ENCODE measurements around the gene CACNA1C.
"Not testable (repeated sequence)": the region's sequence is repeated elsewhere in the genome, so short reads cannot be mapped to it uniquely, and the experiment has no call there.

CACNA1C gene

DNA sequence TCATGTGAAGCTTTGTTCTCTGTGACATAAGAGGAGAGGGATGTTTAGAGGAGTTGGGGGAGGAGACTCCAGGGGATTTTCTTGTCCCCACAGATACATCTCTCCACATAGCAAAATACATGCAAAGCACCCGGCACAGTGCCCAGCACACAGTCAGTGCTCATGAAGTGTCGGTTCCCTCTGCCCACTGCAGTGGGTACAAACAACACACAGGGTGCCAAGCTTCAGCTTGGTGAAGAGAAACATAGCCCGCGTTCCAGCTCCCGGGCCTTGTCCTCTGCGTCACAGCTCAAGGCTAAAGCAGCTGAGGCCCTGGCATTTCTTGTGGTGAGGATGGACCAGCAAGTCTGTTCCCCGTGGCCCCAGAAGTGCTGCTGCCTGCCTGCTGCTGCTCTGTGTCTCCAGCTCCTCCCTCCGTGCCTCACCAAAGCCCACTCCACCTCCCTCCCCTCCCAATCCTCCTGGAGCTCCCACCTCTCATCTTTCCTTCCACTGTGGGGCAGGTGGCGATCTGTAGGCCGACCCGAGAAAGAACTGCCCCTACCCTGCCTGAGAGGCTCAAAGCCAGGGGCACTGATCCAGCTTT is 685.0 kb downstream of the CACNA1C start:
- TF ChIP-seq, protein P1, sequence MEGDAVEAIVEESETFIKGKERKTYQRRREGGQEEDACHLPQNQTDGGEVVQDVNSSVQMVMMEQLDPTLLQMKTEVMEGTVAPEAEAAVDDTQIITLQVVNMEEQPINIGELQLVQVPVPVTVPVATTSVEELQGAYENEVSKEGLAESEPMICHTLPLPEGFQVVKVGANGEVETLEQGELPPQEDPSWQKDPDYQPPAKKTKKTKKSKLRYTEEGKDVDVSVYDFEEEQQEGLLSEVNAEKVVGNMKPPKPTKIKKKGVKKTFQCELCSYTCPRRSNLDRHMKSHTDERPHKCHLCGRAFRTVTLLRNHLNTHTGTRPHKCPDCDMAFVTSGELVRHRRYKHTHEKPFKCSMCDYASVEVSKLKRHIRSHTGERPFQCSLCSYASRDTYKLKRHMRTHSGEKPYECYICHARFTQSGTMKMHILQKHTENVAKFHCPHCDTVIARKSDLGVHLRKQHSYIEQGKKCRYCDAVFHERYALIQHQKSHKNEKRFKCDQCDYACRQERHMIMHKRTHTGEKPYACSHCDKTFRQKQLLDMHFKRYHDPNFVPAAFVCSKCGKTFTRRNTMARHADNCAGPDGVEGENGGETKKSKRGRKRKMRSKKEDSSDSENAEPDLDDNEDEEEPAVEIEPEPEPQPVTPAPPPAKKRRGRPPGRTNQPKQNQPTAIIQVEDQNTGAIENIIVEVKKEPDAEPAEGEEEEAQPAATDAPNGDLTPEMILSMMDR (IDR thresholded peaks at IDR 0.05; ENCODE audit: low read depth, low read length) = no peak
- H3K4me3 ChIP-seq (ENCODE audit: low read depth, low read length) = no peak overlapping the region

DNA sequence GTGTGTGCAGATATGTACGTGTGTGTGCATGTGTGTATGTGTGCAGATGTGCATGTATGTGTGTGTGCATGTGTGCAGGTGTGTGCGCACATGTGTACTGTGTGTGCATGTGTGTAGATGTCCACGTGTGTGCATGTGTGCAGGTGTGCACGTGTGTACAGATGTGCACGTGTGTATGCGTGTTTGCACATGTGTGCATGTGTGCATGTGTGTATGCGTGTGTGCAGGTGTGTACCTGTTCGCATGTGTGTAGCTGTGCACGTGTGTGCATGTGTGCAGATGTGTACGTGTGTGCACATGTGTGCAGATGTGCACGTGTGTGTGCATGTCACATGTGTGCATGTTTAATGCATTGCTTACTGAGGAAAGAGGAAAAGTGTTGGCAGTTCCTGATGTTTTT is 686.3 kb downstream of the CACNA1C start:
- TF ChIP-seq, protein P1 (IDR thresholded peaks at IDR 0.05; ENCODE audit: low read depth, low read length) = no peak
- H3K4me3 ChIP-seq (ENCODE audit: low read depth, low read length) = no peak overlapping the region

DNA sequence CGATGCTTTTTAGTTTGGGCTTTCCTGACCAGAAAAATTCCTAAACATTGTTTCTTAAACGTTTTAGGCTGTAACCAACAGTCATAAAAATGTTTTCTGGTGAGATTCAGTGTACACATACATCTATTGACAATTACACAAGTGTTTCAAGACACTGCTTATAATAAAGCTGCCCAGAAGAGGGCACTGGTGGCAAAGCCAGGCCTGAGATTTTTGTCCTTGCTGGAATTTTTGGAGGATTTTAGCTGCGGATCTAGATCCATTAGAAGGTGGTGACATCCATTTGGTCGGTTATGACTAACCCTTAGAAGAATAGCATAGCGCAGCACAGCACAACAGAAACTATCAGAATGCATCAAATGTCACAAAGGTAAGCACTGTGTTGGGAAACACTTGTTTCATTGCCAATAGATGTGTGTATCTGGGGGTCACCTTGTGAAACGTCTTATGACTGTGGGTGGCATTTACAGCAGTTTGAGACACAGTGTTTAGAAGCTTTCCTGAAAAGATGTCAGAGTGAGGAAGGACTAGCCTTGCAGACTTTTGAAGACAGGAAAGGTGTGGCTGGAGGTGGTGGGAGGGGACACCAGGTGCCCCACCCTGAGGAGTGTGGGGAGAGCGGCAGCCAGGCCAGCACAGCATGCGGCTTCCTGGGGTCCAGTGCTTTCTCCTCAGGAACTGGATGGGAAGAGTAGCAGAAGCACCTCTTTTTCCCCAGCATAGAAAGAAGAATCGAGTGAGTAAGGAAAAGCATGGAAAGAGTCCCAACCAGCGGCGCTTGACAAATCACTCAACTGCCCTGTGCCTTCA is 687.2 kb downstream of the CACNA1C start:
- TF ChIP-seq, protein P1 (IDR thresholded peaks at IDR 0.05; ENCODE audit: low read depth, low read length) = 0 out of 2 replicates have a peak, but pooled peaks have one; percentile 27
- no peak overlapping the region for H3K4me3 ChIP-seq (ENCODE audit: low read depth, low read length)

DNA sequence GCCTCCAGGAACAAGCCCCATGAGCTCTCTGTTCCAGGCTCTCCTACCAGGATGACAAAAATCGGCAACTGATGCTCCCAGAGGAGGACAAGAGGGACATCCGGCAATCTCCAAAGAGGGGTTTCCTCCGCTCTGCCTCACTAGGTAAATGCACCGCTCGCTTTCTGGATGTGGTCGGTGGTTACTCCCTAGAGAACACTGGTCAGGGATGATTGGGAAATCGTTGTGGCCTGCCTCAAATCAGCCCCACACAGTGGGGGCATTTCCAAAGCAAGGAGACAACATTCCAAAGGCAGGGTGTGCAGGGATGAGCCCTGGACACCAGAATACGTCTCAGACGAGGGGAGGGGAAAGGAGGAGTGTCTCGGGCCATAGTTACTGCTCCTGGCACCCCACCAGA is 689.2 kb downstream of the CACNA1C start:
- H3K4me3 ChIP-seq (ENCODE audit: low read depth, low read length) = not testable (repeated sequence)

DNA sequence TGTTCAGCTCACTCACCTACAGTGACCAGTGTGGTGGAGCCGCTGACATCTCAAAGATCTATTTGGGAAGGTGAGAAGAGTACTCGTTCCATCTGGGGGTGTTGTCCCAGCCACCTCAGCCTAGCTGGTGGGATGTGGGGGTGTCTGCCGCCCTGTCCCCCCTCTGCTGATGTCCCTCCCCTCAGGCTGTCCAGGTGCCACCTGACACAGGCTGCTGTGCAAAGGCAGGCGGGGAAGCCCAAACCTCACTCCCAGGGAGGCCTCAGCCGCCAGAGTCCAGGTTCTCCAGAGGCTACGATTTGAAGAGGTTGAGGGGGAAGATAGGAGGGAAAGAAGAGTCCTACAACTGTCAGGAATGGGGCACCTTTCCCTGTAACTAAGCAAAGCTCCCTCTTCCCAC is 690.7 kb downstream of the CACNA1C start:
- TF ChIP-seq, protein P1 (IDR thresholded peaks at IDR 0.05; ENCODE audit: low read depth, low read length) = no peak
- H3K4me3 ChIP-seq (ENCODE audit: low read depth, low read length) = no peak overlapping the region

DNA sequence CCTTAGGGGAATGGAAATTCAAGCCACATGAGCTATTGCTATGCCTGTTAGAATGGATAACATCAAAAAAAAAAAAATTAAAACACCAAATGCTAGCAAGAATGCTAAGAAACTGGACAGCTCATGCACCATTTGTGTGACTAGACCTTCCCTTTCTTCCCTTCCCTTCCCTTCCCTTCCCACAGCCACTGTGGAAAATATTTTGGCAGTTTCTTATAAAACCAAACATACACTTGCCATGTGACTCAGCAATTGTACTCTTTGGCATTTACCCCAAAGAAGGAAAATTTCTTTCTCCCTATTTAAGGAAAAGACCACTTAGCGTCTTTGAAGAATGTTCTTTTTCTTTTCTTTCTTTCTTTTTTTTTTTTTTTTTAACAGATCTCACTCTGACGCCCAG is 692.9 kb downstream of the CACNA1C start:
- TF ChIP-seq, protein P1 (IDR thresholded peaks at IDR 0.05; ENCODE audit: low read depth, low read length) = no peak

More for the DNA sequence above, 692.9 kb downstream of the CACNA1C start:
- H3K4me3 ChIP-seq (ENCODE audit: low read depth, low read length) = no peak overlapping the region

Measured in WI38 (cell line).